HL-60 (cell line): ENCODE measurements around the gene ATP8B4.
"Not testable (repeated sequence)": the region's sequence is repeated elsewhere in the genome, so short reads cannot be mapped to it uniquely, and the experiment has no call there.

Experiments used
- DNase-seq, 2 experiments: peaks; one replicate each; pipeline ENCODE4 v3.0.0-alpha.2; 2010 to 2020; ENCODE audit warnings: low read depth in 1 of 2, low spot score in 1 of 2
- H3K27ac ChIP-seq: fragments of 250-450 bp; sonication (Bioruptor Pico); replicated peaks from 2 replicates; pipeline ENCODE4 v1.5.1; 2020; ENCODE audit warnings: mild to moderate bottlenecking, moderate library complexity
- H3K27me3 ChIP-seq: fragments of 250-450 bp; sonication (Bioruptor Pico); 2 replicates; pipeline ENCODE4 v1.5.1; 2021; ENCODE audit warnings: mild to moderate bottlenecking, moderate library complexity; ENCODE audit not compliant: insufficient read depth, poor library complexity, severe bottlenecking
- H3K4me3 ChIP-seq: replicated peaks from 2 replicates; pipeline ENCODE4 v1.5.1; 2011; ENCODE audit warnings: mild to moderate bottlenecking, control low read depth, low read length; ENCODE audit not compliant: insufficient read depth
- GABPA ChIP-seq: IDR thresholded peaks from 2 replicates; pipeline ENCODE4 v1.6.1; 2012; ENCODE audit warnings: low read depth
- POLR2AphosphoS5 ChIP-seq: IDR thresholded peaks from 2 replicates; pipeline ENCODE4 v1.6.1; 2012; ENCODE audit warnings: low read depth
- SPI1 ChIP-seq: IDR thresholded peaks from 2 replicates; pipeline ENCODE4 v1.6.1; 2012; ENCODE audit warnings: low read depth, mild to moderate bottlenecking, borderline replicate concordance
- TF ChIP-seq, protein P1 (sequence below): IDR thresholded peaks from one replicate; pipeline ENCODE4 v1.5.1; 2011; ENCODE audit warnings: low read length, control low read depth, inconsistent platforms; ENCODE audit not compliant: insufficient read depth
- TF ChIP-seq, protein P2 (sequence below): IDR thresholded peaks from 2 replicates; pipeline ENCODE4 v1.6.1; 2012; ENCODE audit warnings: low read depth; ENCODE audit not compliant: insufficient replicate concordance

ATP8B4 gene

DNA sequence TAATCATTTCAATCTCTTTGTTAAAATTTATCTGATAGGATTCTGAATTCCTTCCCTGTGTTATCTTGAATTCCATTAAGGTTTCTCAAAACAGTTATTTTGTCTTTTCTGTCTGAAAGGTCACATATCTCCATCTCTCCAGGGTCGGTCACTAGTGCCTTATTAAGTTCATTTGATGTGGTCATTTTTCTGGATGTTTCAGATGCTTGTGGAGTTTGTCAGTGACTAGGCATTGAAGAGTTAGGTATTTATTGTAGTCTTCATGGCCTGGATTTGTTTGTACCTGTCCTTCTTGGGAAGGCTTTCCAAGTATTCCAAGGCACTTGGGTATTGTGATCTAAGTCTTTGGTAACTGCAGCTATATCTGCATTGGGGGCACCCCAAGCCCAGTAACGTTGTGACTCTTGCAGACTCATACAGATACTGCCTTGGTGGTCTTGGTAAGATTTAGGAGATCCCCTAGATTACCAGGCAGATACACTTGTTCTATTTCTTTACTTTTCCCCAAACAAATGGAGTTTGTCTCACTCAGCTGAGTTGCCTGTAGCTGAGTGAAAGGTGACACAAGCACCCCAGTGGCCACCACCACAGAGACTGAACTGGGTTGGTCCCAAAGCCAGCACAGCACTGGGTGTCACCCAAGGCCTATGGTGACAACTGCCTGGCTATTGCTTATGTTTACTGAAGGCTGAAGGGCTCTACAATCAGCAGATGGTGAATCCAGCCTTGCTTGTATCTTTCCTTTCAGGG is 44.1 kb upstream of the ATP8B4 start:
- peak overlapping the region; percentile 22 for H3K27ac ChIP-seq

DNA sequence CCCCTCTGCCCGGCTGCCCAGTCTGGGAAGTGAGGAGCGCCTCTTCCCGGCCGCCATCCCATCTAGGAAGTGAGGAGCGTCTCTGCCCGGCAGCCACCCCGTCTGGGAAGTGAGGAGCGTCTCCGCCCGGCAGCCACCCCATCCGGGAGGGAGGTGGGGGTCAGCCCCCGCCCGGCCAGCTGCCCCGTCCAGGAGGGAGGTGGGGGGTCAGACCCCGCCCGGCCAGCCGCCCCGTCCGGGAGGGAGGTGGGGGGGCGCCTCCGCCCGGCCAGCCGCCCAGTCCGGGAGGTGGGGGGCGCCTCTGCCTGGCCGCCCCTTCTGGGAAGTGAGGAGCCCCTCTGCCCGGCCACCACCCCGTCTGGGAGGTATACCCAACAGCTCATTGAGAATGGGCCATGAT is 39.2 kb upstream of the ATP8B4 start:
- not testable (repeated sequence) for H3K27ac ChIP-seq, H3K4me3 ChIP-seq, H3K27me3 ChIP-seq, DNase-seq

More for the DNA sequence above, 44.1 kb upstream of the ATP8B4 start:
- TF ChIP-seq SPI1 (no peak), POLR2AphosphoS5 (no peak), GABPA (no peak)
- TF ChIP-seq, protein P1, sequence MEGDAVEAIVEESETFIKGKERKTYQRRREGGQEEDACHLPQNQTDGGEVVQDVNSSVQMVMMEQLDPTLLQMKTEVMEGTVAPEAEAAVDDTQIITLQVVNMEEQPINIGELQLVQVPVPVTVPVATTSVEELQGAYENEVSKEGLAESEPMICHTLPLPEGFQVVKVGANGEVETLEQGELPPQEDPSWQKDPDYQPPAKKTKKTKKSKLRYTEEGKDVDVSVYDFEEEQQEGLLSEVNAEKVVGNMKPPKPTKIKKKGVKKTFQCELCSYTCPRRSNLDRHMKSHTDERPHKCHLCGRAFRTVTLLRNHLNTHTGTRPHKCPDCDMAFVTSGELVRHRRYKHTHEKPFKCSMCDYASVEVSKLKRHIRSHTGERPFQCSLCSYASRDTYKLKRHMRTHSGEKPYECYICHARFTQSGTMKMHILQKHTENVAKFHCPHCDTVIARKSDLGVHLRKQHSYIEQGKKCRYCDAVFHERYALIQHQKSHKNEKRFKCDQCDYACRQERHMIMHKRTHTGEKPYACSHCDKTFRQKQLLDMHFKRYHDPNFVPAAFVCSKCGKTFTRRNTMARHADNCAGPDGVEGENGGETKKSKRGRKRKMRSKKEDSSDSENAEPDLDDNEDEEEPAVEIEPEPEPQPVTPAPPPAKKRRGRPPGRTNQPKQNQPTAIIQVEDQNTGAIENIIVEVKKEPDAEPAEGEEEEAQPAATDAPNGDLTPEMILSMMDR, result no peak
- TF ChIP-seq, protein P2, sequence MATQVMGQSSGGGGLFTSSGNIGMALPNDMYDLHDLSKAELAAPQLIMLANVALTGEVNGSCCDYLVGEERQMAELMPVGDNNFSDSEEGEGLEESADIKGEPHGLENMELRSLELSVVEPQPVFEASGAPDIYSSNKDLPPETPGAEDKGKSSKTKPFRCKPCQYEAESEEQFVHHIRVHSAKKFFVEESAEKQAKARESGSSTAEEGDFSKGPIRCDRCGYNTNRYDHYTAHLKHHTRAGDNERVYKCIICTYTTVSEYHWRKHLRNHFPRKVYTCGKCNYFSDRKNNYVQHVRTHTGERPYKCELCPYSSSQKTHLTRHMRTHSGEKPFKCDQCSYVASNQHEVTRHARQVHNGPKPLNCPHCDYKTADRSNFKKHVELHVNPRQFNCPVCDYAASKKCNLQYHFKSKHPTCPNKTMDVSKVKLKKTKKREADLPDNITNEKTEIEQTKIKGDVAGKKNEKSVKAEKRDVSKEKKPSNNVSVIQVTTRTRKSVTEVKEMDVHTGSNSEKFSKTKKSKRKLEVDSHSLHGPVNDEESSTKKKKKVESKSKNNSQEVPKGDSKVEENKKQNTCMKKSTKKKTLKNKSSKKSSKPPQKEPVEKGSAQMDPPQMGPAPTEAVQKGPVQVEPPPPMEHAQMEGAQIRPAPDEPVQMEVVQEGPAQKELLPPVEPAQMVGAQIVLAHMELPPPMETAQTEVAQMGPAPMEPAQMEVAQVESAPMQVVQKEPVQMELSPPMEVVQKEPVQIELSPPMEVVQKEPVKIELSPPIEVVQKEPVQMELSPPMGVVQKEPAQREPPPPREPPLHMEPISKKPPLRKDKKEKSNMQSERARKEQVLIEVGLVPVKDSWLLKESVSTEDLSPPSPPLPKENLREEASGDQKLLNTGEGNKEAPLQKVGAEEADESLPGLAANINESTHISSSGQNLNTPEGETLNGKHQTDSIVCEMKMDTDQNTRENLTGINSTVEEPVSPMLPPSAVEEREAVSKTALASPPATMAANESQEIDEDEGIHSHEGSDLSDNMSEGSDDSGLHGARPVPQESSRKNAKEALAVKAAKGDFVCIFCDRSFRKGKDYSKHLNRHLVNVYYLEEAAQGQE, result no peak
- no peak overlapping the region for H3K4me3 ChIP-seq
- no peak for DNase-seq
- H3K27me3 ChIP-seq, result no peaks in the 10 kb centered on the region

DNA sequence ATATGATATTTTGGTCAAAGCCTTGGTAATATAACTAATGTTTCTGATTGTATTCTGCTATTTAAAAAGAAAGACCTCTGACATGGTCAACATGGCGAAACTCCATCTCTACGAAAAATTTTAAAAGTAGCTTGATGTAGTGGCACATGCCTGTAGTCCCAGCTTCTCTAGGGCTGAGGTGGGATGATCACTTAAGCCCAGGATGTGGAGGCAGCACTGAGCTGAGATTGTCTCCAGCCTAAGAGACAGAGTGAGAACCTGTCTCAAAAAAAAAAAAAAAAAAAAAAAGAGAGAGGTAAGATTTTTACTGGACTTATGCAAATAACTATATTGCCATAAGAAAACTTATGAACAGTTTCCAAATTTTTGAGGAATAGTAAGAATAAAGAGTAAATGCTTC is 32.4 kb upstream of the ATP8B4 start:
- Histone ChIP-seq H3K4me3 (no peak overlapping the region), H3K27me3 (no peaks in the 10 kb centered on the region), H3K27ac (no peak overlapping the region)
- no peak for DNase-seq
- TF ChIP-seq POLR2AphosphoS5, result no peak
- no peak for TF ChIP-seq SPI1
- TF ChIP-seq, protein P1, result no peak
- TF ChIP-seq, protein P2, result no peak
- TF ChIP-seq GABPA, result no peak

DNA sequence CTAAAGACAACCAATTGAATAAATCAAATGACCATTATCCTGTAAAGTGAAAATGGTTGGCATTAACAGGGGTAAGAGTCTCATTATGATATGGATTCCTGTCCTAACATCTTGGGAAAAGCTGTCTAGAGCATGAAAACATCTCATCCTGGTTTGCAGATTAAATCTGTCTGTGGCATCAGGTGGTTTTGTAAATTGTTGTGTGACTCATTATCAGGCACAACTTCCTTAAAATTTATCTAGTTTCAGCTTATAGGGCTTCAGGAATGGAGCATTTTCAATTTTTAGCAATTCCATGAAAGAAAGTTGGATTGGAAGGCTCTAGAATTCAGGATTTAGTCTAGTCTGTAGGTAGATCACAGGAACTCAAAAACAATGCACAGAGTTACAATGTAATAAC is 31.8 kb upstream of the ATP8B4 start:
- Histone ChIP-seq H3K27me3 (no peaks in the 10 kb centered on the region), H3K27ac (no peak overlapping the region)
- TF ChIP-seq POLR2AphosphoS5 (no peak), GABPA (no peak), SPI1 (no peak)
- TF ChIP-seq, protein P2, result no peak
- TF ChIP-seq, protein P1, result no peak

More for the DNA sequence above, 31.8 kb upstream of the ATP8B4 start:
- no peak for DNase-seq
- H3K4me3 ChIP-seq, result no peak overlapping the region
